Endothelial cell (in vitro differentiated cells): ENCODE results near the gene GDPD5. TPM values are rescaled to one million over a fixed set of nuclear protein-coding genes. Genes with fewer than 3 reads are reported as not detected.

Experiments used
- DNase-seq: peaks from one replicate; pipeline ENCODE4 v3.0.0; 2021; ENCODE audit warnings: low spot score
- H3K27ac Mint-ChIP-seq: one replicate; pipeline ENCODE4 v1.8.0; 2021; ENCODE audit warnings: mixed read lengths, inconsistent platforms; ENCODE audit not compliant: unreplicated experiment
- H3K27me3 Mint-ChIP-seq: one replicate; pipeline ENCODE4 v1.8.0; 2021; ENCODE audit warnings: mild to moderate bottlenecking, moderate library complexity, mixed read lengths, inconsistent platforms; ENCODE audit not compliant: unreplicated experiment
- H3K36me3 Mint-ChIP-seq: one replicate; pipeline ENCODE4 v1.8.0; 2021; ENCODE audit warnings: mild to moderate bottlenecking, low read depth, mixed read lengths, inconsistent platforms; ENCODE audit not compliant: unreplicated experiment
- H3K4me1 Mint-ChIP-seq: one replicate; pipeline ENCODE4 v1.8.0; 2021; ENCODE audit warnings: mild to moderate bottlenecking, mixed read lengths, inconsistent platforms; ENCODE audit not compliant: unreplicated experiment
- H3K4me3 Mint-ChIP-seq: one replicate; pipeline ENCODE4 v1.8.0; 2021; ENCODE audit warnings: mild to moderate bottlenecking, mixed read lengths, inconsistent platforms; ENCODE audit not compliant: unreplicated experiment
- H3K9me3 Mint-ChIP-seq: one replicate; pipeline ENCODE4 v1.8.0; 2021; ENCODE audit warnings: mixed read lengths, inconsistent platforms; ENCODE audit not compliant: unreplicated experiment
- total RNA-seq: library from RNA; stranded (reverse); fragmentation: NEBNext Ultra II Directional; extraction: Animal tissue kit (Norgen Biotek cat#: 25700); gene quantifications from one replicate; pipeline ENCODE4 v1.2.1, GENCODE V29; 2021; ENCODE audit not compliant: unreplicated experiment
- TF ChIP-seq, protein P1 (sequence below): fragments of 200-600 bp; sonication (generic); IDR thresholded peaks from one replicate; pipeline ENCODE4 v1.5.0; 2021; ENCODE audit warnings: antibody characterized with exemption; ENCODE audit not compliant: unreplicated experiment

GDPD5 gene
- total RNA-seq, 1 donor from 2014 or later = 674 TPM

GRCh38 chr11:75513250-75513649 is 12.5 kb downstream of the GDPD5 start:
- Mint-ChIP-seq H3K9me3 (no peaks in the 10 kb centered on the region), H3K36me3 (peaks cover 47% of the 10 kb centered on the region), H3K4me1 (peaks cover 80% of the 10 kb centered on the region), H3K27ac (no peak overlapping the region), H3K4me3 (no peak overlapping the region), H3K27me3 (peaks cover 15% of the 10 kb centered on the region)
- no peak for DNase-seq
- TF ChIP-seq, protein P1, sequence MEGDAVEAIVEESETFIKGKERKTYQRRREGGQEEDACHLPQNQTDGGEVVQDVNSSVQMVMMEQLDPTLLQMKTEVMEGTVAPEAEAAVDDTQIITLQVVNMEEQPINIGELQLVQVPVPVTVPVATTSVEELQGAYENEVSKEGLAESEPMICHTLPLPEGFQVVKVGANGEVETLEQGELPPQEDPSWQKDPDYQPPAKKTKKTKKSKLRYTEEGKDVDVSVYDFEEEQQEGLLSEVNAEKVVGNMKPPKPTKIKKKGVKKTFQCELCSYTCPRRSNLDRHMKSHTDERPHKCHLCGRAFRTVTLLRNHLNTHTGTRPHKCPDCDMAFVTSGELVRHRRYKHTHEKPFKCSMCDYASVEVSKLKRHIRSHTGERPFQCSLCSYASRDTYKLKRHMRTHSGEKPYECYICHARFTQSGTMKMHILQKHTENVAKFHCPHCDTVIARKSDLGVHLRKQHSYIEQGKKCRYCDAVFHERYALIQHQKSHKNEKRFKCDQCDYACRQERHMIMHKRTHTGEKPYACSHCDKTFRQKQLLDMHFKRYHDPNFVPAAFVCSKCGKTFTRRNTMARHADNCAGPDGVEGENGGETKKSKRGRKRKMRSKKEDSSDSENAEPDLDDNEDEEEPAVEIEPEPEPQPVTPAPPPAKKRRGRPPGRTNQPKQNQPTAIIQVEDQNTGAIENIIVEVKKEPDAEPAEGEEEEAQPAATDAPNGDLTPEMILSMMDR = no peak

DNA sequence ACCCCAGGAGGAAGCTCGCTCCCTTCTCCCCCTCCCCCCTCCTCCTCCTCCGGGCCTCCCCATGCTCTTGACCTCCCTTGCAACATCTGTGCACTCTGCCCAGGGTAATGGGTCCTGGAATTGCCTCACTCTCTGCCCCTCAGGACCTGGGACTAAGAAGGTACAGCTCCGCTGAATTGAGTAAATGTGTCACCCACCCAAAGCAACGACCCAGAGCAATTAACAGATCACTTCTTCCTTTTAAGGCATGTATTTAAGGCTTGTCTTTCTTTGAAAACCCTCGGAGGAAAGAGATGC is 15.1 kb downstream of the GDPD5 start:
- Mint-ChIP-seq H3K27ac (no peak overlapping the region), H3K4me1 (peaks cover 80% of the 10 kb centered on the region), H3K36me3 (peaks cover 39% of the 10 kb centered on the region), H3K9me3 (no peaks in the 10 kb centered on the region), H3K27me3 (peaks cover 20% of the 10 kb centered on the region), H3K4me3 (no peak overlapping the region)
- DNase-seq = no peak
- TF ChIP-seq, protein P1 = no peak

GRCh38 chr11:75510004-75510722 is 15.6 kb downstream of the GDPD5 start:
- TF ChIP-seq, protein P1 = no peak
- Mint-ChIP-seq H3K4me3 (no peak overlapping the region), H3K27me3 (peaks cover 20% of the 10 kb centered on the region), H3K9me3 (no peaks in the 10 kb centered on the region), H3K27ac (no peak overlapping the region), H3K36me3 (peaks cover 33% of the 10 kb centered on the region), H3K4me1 (peaks cover 78% of the 10 kb centered on the region)
- no peak for DNase-seq

GRCh38 chr11:75509020-75509720 is 16.6 kb downstream of the GDPD5 start:
- no peak for DNase-seq
- TF ChIP-seq, protein P1 = no peak
- Mint-ChIP-seq H3K9me3 (no peaks in the 10 kb centered on the region), H3K4me3 (no peak overlapping the region), H3K27me3 (peaks cover 16% of the 10 kb centered on the region), H3K27ac (no peak overlapping the region), H3K36me3 (peaks cover 32% of the 10 kb centered on the region), H3K4me1 (peaks cover 80% of the 10 kb centered on the region)

- Mint-ChIP-seq H3K27ac (peak overlapping the region; percentile 89), H3K27me3 (peaks cover 14% of the 10 kb centered on the region), H3K4me3 (peak overlapping the region; percentile 72), H3K9me3 (no peaks in the 10 kb centered on the region), H3K36me3 (peaks cover 30% of the 10 kb centered on the region), H3K4me1 (peaks cover 75% of the 10 kb centered on the region)
- TF ChIP-seq, protein P1 = no peak
- no peak for DNase-seq
Measured at GRCh38 chr11:75508051-75508561, 17.6 kb downstream of the GDPD5 start.
